Renal cortical epithelial cell (primary cell): ENCODE measurements around the gene GMPPA. TPM values are rescaled to one million over a fixed set of nuclear protein-coding genes. Genes with fewer than 3 reads are reported as not detected.

Experiments used
- DNase-seq: peaks from one replicate; pipeline ENCODE4 v3.0.0-alpha.2; 2011; ENCODE audit warnings: low read depth
- total RNA-seq: library from RNA; depleted of rRNA; stranded (reverse); fragments of >200 nt; gene quantifications from 2 replicates; pipeline ENCODE4 v1.2.3, GENCODE V29; 2014

The GMPPA gene
- total RNA-seq, 1 donor from 2014 or later, result 32.0 TPM

- DNase-seq, result no peak
These were observed 3.9 kb downstream of the GMPPA start for GRCh38 chr2:219502618-219503017.

- DNase-seq, result no peak
These were observed 6.9 kb downstream of the GMPPA start for GRCh38 chr2:219505585-219505984.

GRCh38 chr2:219506153-219506801 lies 7.6 kb downstream of the GMPPA start:
- no peak for DNase-seq

- peak; percentile 31 for DNase-seq
These were observed 8.3 kb downstream of the GMPPA start for GRCh38 chr2:219506802-219507526.

- no peak for DNase-seq
These were observed 9.1 kb downstream of the GMPPA start for GRCh38 chr2:219507581-219508443.

GRCh38 chr2:219508444-219508734 lies 9.7 kb downstream of the GMPPA start:
- DNase-seq, result no peak

GRCh38 chr2:219508971-219509779 lies 10.5 kb downstream of the GMPPA start:
- no peak for DNase-seq

- DNase-seq, result peak; percentile 29
These were observed 11.3 kb downstream of the GMPPA start for GRCh38 chr2:219509780-219510511.

- DNase-seq, result no peak
These were observed 11.9 kb downstream of the GMPPA start for GRCh38 chr2:219510512-219511135.

GRCh38 chr2:219511547-219512325 lies 13.0 kb downstream of the GMPPA start:
- DNase-seq, result no peak

- DNase-seq, result no peak
These were observed 14.0 kb downstream of the GMPPA start for GRCh38 chr2:219512524-219513216.

GRCh38 chr2:219513787-219514186 lies 15.1 kb downstream of the GMPPA start:
- DNase-seq, result no peak

GRCh38 chr2:219514196-219514761 lies 15.6 kb downstream of the GMPPA start, which contains the start of gene ASIC4:
Gene ASIC4, plus strand, starts transcription at chr2:219514482. Its CDS starts 243 bp downstream, at chr2:219514725.
- DNase-seq, result no peak

GRCh38 chr2:219514836-219515235 lies 16.1 kb downstream of the GMPPA start:
- no peak for DNase-seq

GRCh38 chr2:219515874-219516629 lies 17.4 kb downstream of the GMPPA start:
- no peak for DNase-seq

GRCh38 chr2:219516888-219517287 lies 18.2 kb downstream of the GMPPA start:
- no peak for DNase-seq

- no peak for DNase-seq
These were observed 19.5 kb downstream of the GMPPA start for GRCh38 chr2:219517954-219518778.
